Measurements from ENCODE around the gene LPAR3. TPM values are rescaled to one million over a fixed set of nuclear protein-coding genes. Genes with fewer than 3 reads are reported as not detected.

The LPAR3 gene
- total RNA-seq, 2 experiments from 2014 or later: 0.58 to 0.81 TPM

DNA sequence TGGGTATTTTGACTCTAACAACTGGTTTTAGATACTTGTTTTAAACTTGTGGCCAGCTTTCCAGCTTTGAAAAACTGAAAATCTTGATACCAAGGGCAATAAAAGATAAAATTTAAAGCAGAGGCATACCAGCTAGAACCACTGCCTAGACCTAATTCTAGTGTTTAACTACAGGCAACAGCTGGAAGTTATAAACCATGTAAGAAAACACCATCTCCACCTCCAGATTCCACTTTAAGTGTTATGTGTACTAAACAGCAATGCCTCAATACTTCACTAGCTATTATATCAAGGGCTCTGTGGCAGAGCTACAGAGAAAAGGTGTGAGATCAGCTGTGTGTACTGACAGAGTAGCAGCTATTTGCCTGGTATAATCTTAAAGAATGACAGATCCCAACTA lies 69.5 kb downstream of the LPAR3 start:
- TF ChIP-seq, protein P1, sequence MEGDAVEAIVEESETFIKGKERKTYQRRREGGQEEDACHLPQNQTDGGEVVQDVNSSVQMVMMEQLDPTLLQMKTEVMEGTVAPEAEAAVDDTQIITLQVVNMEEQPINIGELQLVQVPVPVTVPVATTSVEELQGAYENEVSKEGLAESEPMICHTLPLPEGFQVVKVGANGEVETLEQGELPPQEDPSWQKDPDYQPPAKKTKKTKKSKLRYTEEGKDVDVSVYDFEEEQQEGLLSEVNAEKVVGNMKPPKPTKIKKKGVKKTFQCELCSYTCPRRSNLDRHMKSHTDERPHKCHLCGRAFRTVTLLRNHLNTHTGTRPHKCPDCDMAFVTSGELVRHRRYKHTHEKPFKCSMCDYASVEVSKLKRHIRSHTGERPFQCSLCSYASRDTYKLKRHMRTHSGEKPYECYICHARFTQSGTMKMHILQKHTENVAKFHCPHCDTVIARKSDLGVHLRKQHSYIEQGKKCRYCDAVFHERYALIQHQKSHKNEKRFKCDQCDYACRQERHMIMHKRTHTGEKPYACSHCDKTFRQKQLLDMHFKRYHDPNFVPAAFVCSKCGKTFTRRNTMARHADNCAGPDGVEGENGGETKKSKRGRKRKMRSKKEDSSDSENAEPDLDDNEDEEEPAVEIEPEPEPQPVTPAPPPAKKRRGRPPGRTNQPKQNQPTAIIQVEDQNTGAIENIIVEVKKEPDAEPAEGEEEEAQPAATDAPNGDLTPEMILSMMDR (IDR thresholded peaks at IDR 0.05): no peak
- peaks cover 13% of the 10 kb centered on the region for H3K4me1 Mint-ChIP-seq (ENCODE audit: low read depth)
- CTCF ChIA-PET: interaction anchor here (1.3 kb wide), 1 partner anchor 41 kb away, joined by 3 read pairs; no protein-coding TSS in a partner anchor
- DNase-seq (no peak), ATAC-seq (no peak)
- POLR2A ChIA-PET: no interaction called here
- H3K27me3 Mint-ChIP-seq: no peaks in the 10 kb centered on the region
- no peak overlapping the region for H3K27ac Mint-ChIP-seq
- no peaks in the 10 kb centered on the region for H3K36me3 Mint-ChIP-seq (ENCODE audit: low read depth)
- no peak overlapping the region for H3K4me3 Mint-ChIP-seq
- H3K9me3 Mint-ChIP-seq: no peaks in the 10 kb centered on the region
- intact Hi-C loops (cut with micrococcal nuclease): no loop called here

DNA sequence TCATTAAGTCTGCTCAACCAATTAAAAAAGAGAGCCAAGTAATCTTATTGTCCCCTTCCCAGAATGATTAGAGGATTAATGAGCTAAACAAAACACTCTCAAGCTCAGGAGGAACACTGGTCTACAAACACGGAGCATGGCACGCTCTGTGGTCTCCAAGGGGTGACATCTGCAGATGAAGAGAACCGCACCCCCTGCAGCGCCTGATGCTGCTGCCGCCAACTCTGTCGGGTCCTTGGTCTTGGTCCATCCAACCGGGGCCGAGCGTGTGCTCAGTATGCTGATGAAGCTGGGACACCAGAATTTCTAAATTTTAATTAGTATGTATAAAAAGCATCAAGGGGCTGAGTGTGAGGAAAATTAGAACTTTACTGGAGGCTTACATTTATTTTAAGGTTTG lies 82.7 kb downstream of the LPAR3 start:
- ATAC-seq (no peak), DNase-seq (no peak)
- TF ChIP-seq, protein P1 (IDR thresholded peaks at IDR 0.05): no peak
- H3K9me3 Mint-ChIP-seq: no peaks in the 10 kb centered on the region
- CTCF ChIA-PET: interaction anchor here (1.2 to 2.3 kb wide), 2 partner anchors 28 to 39 kb away, joined by 6 to 12 read pairs; no protein-coding TSS in a partner anchor
- no peak overlapping the region for H3K27ac Mint-ChIP-seq
- H3K4me3 Mint-ChIP-seq: no peak overlapping the region
- H3K27me3 Mint-ChIP-seq: peaks cover 3% of the 10 kb centered on the region
- POLR2A ChIA-PET: no interaction called here
- H3K36me3 Mint-ChIP-seq (ENCODE audit: low read depth): no peaks in the 10 kb centered on the region
- intact Hi-C loops (cut with micrococcal nuclease): no loop called here
- no peaks in the 10 kb centered on the region for H3K4me1 Mint-ChIP-seq (ENCODE audit: low read depth)

GRCh38 chr1:84809023-84809422 lies 84.0 kb downstream of the LPAR3 start:
- Mint-ChIP-seq H3K4me1 (ENCODE audit: low read depth) (no peaks in the 10 kb centered on the region), H3K36me3 (ENCODE audit: low read depth) (no peaks in the 10 kb centered on the region), H3K9me3 (no peaks in the 10 kb centered on the region), H3K27ac (no peak overlapping the region), H3K4me3 (no peak overlapping the region), H3K27me3 (peaks cover 3% of the 10 kb centered on the region)
- intact Hi-C loops (cut with micrococcal nuclease): no loop called here
- TF ChIP-seq, protein P1 (IDR thresholded peaks at IDR 0.05): no peak
- ATAC-seq (no peak), DNase-seq (no peak)
- CTCF ChIA-PET: interaction anchor here (0.8 to 2.3 kb wide), 2 partner anchors 27 to 71 kb away, joined by 3 to 12 read pairs; no protein-coding TSS in a partner anchor
- POLR2A ChIA-PET: no interaction called here

- Mint-ChIP-seq H3K9me3 (no peaks in the 10 kb centered on the region), H3K36me3 (ENCODE audit: low read depth) (no peaks in the 10 kb centered on the region), H3K4me1 (ENCODE audit: low read depth) (no peaks in the 10 kb centered on the region), H3K27ac (no peak overlapping the region), H3K4me3 (no peak overlapping the region), H3K27me3 (peaks cover 3% of the 10 kb centered on the region)
- ChIA-PET CTCF (interaction anchor here (0.9 to 4.8 kb wide), 4 partner anchors 9 to 20 kb away, joined by 3 to 25 read pairs (median 4); no protein-coding TSS in a partner anchor), POLR2A (no interaction called here)
- ATAC-seq (no peak), DNase-seq (no peak)
- TF ChIP-seq, protein P1 (IDR thresholded peaks at IDR 0.05): no peak
- intact Hi-C loops (cut with micrococcal nuclease): no loop called here
Measured at GRCh38 chr1:84803604-84804003, 89.4 kb downstream of the LPAR3 start.

GRCh38 chr1:84802567-84803232 lies 90.3 kb downstream of the LPAR3 start:
- DNase-seq (no peak), ATAC-seq (no peak)
- TF ChIP-seq, protein P1 (IDR thresholded peaks at IDR 0.05): no peak
- Mint-ChIP-seq H3K27ac (no peak overlapping the region), H3K36me3 (ENCODE audit: low read depth) (no peaks in the 10 kb centered on the region), H3K4me3 (no peak overlapping the region), H3K27me3 (peaks cover 5% of the 10 kb centered on the region), H3K9me3 (no peaks in the 10 kb centered on the region), H3K4me1 (ENCODE audit: low read depth) (no peaks in the 10 kb centered on the region)
- ChIA-PET CTCF (interaction anchor here (0.7 to 4.8 kb wide), 8 partner anchors 9 to 87 kb away, joined by 3 to 25 read pairs (median 4); no protein-coding TSS in a partner anchor), POLR2A (no interaction called here)
- intact Hi-C loops (cut with micrococcal nuclease): no loop called here
